GM19324 (cell line): Measurements from ENCODE around the gene IKZF5.

Experiments used
- ATAC-seq: cut with Tn5 transposase; IDR thresholded peaks from one replicate; pipeline ENCODE4 v1.9.1; 2021; ENCODE audit warnings: mild to moderate bottlenecking, moderate library complexity; ENCODE audit not compliant: unreplicated experiment, low FRiP score

The IKZF5 gene

DNA sequence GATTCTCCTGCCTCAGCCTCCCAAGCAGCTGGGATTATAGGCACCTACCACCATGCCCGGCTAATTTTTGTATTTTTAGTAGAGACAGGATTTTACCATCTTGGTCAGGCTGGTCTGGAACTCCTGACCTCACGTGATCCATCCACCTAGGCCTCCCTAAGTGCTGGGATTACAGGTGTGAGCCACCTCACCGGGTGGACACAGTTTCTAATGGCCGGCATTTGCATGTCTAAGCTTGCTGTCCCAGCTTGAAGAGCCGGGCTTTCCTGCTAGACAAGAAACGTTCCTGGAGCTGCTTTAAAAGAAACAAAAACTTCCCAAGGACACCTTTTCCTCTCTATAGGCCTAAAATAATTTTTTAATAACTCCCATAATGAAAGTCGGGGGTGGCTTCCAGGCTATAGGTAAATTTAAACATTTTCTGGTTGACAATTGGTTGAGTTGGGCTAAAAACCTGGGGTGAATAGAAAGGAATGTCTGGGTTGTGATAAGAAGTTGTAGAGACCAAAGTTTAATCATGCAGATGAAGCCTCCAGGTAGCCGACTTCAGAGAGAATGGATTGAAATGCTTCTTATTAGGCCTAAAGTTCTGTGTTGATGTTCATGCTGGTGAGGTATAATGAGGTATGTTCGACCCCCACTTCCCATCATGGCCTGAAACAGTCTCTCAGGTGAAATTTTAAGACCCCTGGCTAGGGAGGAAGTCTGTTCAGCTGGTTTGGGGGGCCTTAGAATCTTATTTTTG, 9.0 kb upstream of the IKZF5 start:
- no peak for ATAC-seq

DNA sequence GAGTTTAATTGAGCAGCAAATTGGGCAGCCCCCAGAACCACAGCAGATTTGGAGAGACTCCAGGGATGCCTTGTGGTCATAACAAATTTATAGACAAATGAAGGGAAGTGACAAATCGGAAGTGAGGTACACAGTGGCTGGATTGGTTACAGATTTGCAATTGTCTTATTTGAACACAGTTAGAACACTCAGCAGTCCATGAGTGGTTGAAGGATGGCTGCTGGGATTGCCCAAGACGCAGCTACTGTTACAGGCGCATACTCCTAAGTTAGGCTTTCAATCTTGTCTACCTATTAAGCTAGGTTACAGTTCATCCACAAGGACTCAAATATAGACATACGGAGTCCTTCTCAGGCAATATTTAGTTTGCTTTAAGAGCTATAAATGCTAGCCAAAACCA, 7.6 kb upstream of the IKZF5 start:
- no peak for ATAC-seq

DNA sequence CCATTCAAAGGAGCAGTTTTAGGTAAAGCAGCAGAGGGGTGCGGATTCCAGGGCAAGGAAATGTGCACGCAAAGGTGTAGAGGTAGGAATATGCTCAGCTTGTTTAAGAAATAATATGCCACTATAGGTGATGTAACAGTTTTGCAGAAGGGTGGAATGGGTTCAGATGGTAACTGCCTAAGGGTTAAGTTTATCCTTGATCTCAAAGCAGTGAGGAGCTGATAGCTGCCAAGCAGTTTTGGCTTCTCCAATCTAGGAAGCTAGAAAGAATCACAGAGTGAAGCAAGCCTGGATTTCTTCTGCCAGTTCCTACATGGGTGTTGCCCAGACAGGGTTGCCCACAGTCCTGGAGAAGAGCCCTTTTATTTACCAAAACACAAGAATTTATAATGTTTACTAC, 6.2 kb upstream of the IKZF5 start:
- ATAC-seq = no peak

DNA sequence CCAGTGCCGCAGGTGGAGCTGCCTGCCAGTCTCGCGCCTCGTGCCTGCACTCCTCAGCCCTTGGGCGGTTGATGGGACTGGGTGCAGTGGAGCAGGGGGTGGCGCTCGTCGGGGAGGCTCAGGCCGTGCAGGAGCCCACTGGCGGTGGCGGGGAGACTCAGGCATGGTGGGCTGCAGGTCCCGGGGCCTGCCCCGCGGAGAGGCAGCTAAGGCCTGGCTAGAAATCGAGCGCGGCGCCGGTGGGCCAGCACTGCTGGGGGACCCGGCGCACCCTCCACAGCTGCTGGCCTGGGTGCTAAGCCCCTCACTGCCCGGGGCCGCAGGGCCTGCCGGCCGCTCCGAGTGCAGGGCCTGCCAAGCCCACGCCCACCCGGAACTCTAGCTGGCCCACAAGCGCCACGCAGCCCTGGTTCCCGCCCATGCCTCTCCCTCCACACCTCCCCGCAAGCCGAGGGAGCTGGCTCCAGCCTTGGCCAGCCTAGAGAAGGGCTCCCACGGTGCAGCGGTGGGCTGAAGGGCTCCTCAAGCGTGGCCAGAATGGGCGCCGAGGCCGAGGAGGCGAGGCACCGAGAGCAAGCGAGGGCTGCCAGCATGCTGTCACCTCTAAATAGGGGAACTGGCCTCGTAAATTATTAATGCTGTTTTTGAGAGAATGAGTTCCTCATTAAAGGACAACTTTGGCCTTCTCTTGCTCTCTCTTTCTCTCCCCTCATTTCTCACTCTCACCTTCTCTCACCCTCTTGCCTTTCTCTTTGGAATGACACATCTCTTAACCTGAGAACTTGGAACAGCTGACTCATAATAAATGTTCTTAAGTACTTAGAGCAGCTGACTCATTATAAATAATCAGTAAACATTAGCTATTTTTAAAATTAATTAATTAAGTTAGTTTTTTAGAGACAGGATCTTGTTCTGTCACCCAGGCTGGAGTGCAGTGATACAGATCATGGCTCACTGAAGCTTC, 5.1 kb upstream of the IKZF5 start:
- ATAC-seq = no peak

DNA sequence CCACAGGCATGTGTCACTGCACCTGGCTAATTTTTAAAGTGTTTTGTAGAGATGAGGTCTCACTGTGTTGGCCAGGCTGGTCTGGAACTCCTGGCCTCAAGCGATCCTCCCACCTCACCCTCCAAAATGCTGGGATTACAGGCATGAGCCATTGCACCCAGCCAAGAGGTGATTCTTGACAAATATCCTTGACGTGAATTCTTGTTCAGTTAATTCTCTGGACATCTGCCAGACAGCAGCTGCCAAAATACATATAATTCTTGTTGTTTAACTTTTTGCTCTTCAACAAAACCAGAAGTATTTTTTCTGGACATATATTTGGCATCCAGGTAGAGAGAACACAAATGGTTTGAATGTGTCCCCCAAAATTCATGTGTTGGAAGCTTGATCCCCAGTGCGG, 3.4 kb upstream of the IKZF5 start:
- no peak for ATAC-seq

DNA sequence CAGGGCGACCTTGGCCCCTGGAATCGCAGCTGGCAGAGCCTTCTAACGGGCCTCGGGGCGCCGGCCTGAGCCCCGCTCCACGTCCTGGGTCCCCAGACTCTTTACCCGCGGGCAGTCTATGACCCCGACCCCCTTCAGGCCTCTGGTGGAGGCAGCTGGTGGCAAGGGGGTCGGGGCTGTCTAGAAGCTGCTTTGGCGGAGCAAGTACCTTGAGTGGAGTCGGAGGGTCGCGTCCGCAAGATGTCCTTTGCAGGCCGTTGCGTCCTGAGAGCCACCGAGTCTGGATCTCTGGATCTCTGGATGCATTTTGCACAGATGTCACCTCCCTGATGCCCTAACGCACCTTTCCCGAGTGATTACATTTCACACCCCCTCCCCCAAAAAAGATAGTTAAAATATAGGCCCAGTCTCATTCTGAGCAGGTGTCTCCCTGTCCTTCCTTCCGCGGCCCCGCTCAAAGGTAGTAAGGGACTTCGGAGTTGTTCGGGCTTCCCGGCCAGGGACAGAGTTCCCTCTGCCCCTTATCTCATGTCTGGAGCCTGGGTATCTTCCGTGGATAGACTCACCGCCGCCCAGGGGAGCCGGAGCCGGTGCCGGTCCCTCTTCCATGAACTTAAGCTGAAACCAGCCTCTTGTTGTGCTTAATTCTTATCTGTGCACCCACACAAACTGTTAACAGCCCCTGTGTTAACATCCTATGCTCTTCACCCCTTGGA, 668 bp upstream of the IKZF5 start:
- ATAC-seq = peak; percentile 41

DNA sequence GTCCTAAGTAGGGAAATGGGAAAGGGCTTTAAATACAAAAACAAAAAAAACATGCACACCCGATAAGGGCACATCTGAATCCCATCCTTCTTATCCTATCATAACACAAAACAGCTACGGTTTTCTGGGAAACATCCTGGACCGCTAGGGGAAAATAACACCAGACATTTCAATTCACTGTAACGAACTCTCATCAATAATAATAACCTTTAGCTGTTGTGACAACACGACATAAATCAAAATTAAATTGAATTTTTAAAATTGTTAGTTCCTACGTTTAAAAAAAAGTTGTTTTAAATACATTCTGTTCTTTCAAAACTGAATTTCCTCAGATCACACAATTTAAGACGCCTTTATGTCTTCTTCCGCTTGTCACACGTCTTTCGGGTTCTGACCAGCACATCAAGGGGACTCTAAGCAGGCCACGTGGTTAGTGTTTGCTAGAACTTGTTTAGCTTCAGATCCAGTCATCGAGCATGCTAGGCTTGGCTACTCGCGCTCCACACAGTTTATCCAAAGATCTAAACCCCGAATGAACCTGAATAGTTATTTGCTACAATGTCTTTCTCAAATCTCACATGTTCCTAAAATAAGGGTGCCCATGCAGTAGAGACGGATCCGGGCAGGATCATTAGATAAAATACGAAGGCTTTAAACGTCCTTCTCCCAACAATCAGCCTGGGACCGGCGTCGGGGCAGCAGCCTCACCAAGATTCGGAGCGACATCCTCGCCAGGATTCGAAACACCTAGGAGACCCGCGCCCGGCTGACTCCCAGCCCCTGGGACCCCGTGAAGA, 839 bp downstream of the IKZF5 start:
- ATAC-seq = peak; percentile 31

DNA sequence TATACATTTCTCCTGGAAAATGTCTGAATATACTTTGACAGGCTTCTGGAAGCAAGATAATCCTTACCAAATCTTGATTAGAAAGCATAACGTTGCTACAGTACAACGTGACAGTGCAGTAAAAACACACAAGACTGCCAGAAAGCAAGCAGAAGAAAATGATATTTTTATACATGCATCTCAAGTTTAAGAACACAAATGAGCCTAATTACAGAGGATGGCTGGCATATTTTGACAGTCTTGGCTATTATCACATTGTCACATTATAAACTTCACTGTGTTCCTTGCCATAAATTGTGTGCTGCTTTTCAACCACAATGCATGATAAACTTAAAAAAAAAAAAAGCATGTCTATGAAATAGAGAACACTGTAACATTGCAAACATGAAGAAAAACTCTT, 4.3 kb downstream of the IKZF5 start:
- ATAC-seq = no peak

DNA sequence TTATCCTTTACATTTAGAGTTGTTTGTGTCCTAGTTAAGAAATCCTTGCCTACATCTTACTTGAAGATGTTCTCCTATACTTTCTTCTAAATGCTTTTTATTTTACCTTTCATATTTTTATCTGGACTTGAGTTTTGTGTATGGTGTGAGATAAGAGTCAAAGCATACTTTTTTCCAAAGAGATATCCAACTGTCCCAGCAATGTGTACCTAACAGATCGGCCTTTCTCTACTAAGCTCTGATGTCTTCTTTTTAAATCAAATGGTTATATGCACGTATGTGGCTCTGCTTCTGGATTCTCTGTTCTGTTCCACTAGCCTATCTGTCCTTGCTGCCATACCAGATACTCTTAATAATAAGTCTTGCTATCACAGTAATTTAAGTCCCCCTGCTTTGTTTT, 7.2 kb downstream of the IKZF5 start:
- no peak for ATAC-seq

DNA sequence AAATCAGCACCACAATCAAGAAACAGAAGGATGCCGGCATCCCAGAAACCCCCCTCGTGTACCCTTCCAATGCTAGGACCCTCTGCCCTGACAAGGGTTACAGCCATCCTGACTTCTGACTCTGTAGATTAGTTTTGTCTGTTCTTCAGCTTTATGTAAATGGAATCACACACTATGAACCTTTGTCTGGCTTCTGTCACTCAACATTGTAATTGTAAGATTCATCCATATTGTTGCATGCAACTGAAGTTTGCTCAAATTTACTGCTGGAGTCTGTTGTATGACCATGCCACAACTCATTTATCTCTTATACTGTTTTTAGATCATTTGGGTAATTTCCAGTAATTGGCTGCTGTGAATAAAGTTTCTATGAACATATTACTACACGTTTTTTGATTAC, 8.4 kb downstream of the IKZF5 start:
- no peak for ATAC-seq

DNA sequence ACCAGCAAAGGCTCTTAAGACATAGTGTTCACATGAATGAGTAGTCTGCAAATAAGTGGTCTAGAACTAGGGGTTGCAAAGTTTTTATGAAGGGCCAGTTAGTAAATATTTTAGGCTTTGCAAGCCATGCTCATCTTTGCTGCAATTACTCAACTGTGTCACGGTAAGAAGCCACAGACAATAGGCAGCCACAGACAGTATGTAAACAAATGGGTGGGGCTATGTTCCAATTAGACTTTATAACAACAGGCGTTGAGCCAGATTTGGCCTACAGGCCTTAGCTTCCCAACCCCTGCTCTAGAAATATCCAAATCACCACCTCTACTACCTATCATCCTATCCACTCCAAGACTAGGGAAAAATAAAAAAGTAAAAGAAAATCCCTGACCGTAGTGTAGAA, 9.2 kb downstream of the IKZF5 start:
- no peak for ATAC-seq

DNA sequence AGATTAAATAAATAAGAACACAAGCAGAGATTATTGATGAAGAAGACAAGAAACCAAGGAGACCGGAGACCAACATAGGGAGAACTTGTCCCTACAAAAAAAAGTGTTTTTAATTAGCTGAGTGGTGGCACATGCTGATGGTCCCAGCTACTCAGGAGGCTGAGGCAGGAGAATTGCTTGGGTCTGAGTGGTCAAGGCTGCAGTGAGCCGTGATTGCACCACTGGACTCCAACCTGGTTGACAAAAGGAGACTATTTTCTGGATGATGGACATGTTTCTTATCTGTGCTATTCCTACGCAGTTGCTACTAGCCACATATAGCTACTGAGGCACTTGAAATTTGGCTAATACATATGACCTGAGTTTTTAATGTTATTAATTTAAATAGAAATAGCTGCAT, 9.7 kb downstream of the IKZF5 start:
- ATAC-seq = no peak

DNA sequence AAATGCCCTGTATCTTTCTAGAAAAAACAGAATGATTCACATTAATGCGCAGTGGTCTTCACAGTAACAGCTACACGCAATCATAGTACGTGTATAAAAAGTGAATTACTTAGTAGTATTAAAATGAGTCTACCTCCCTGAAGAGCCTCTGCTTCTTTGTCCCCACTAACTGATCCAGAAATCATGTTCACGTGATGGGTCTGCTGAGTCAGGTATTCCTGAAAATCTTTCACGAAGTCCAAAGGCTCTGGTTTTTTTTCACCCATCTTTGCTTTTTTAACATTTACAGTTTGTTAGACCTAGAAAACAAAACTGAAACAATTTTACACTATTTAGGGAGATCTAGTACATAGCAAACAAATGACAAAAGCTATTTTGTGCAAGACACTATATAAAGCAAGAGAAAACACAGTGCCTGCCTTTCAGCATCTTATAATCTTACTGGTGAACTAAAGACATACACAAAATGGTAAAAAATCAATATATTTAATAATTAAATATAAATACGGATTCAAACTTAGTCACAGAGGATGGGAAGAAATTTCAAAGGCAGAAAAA, 10.2 kb downstream of the IKZF5 start:
- ATAC-seq = no peak

DNA sequence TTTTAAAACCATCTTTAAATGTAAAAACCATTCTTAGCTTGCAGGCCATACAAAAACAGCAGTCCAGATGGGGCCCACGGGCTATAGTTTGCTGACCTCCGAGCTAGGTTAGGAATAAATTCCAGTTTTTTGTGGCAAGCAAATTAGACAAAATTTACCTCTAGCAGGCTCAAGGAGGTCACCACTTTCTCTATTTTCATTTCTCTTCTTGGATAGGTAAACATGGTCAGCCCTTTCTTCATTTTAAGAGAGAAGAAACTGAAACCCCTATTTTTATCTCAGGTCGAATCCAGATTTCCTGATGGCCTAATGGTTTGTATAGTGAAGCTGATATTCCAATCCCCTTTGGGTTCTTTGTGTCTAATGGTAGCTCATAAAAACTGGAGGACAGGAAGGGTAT, 10.7 kb downstream of the IKZF5 start:
- no peak for ATAC-seq

DNA sequence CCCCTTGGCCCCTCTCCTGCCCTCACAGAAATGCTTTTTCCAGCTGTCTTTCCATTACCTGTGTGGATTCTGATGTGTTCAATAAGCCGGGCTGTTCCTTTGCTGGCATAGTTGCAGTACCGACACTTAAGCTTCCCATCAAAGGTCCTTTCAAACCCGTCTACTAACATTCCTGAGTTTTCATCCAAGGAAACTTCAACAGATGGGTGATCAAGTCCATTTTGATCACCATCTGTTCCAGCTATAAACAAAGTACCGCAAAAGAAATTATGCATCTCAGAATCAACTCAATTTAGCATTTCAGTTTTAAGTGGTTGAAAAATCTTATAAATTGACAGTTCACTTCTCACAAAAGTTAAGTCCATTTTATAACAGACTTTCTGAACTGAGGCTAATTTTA, 12.7 kb downstream of the IKZF5 start:
- ATAC-seq = no peak

DNA sequence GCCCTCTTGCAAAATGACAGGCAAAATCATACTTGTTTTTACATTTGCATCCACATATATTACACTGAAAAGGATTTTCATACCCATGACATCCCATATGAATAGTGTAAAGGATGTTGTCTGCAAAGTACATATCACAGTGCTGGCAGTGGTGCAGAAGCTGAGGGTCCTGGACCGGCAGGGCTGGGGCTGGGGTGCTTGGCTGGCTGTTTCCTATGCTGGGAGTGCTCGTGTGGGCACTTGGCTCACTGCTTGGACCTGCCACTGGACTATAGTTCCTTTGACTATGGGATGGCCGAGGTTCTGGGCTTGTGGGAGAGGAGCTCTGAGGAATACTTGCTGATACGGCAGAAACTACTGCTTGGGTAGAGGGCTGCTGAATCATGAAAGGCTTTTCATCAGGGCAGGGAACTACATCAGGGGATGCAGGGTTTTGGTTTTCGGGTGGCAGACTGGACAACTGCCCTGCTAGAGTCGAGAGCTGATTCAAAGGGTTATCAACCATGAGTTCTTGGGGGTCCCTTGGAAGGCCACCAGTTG, 14.7 kb downstream of the IKZF5 start:
- ATAC-seq = no peak

DNA sequence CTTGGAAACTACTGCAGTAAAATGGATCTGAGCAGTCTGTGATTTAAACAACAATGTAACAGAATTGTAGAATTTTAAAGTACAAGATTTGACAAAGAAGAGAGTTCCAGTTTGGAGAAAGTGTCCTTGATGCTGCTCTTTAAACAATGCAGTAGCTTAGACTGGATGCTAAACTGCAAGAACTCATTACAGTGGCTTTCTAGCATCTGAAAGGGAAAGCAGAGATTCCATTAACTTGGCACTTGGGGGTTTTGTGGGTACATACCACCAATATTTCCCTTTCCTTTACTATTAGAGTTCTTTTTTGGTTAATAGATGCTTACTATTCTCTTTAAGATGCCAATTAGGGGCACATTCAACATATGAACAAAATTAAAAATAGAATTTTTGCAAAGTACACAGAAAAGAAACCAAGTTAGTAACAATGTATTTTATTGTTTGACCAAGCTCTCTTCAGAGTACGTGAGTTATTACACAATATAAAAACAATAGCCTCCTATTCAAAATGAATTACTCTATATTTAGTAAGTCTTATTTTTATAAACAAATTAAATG, 16.5 kb downstream of the IKZF5 start:
- ATAC-seq = no peak

DNA sequence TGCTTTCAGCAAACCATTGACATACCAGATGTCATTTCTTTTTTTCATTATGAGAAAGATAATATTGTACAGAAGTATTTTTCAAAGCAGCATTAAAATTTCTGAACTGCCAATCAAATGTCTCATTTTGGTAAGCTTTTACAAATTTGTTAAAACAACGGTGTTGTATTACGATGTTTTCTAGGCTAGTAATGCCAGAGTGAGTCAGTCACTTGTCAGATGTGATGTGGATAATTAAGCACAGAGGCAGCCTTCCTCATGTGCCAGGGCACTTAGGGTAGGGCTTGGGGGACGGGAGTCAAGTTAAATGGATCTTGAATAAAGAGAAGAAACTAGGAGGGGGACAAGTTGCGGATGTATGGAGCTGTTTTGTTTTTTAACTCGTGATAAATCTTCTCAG, 18.3 kb downstream of the IKZF5 start:
- no peak for ATAC-seq

DNA sequence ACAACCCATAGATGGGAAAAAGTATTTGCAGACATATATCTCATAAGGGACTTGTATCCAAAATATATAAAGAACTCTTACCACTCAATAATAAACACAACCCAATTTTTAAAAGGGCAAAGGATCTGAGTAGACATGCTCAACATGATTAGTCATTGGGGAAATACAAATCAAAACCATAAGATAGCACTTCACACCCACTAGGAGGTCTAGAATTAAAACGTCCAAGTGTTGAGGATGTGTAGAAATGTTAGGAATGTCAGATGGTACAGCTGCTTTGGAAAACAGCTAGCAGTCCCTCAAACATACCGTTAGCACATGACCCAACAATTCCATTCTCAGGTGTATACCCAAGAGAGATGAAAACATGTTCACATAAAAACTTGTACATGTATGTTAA, 20.1 kb downstream of the IKZF5 start:
- no peak for ATAC-seq

DNA sequence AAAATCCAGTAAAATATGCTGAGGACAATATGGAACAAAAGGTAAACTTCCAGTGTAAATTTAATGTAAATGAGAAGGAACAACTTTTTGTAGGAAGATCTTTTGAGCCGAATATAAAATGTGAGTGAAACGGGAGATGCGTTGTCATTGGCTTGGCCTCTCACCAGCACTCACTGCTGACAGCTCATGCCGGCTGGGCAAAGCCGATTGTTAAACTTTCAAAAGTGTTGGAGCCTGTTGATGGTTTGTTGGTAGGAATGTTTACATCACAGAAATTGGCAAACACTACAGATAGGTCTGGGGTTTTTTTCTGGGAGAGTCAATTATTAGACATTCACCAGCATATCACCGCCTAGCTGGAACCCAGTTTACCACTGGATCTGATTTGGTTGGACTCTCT, 22.3 kb downstream of the IKZF5 start:
- ATAC-seq = no peak
